Uterus (tissue), 4 donors: Measurements from ENCODE around the gene NSD1. TPM values are rescaled to one million over a fixed set of nuclear protein-coding genes. Genes with fewer than 3 reads are reported as not detected.

Experiments used
- DNase-seq, 2 donors: peaks; one replicate each; pipeline ENCODE4 v3.0.0-alpha.2; 2019 to 2020
- H3K27ac ChIP-seq, 2 donors: fragments of 200-600 bp; sonication (generic); 1 replicate in 1 of 2; 2 replicates in 1 of 2; pipeline ENCODE4 v1.5.1; 2016 to 2018
- H3K27me3 ChIP-seq, 2 donors: fragments of 200-600 bp; sonication (generic); one replicate each; pipeline ENCODE4 v1.5.1; 2018 to 2019; ENCODE audit warnings: control low read depth in 1 of 2
- H3K36me3 ChIP-seq, 2 donors: fragments of 200-600 bp; sonication (generic); one replicate each; pipeline ENCODE4 v1.5.1; 2019; ENCODE audit warnings: control low read depth in 1 of 2
- H3K4me1 ChIP-seq, 2 donors: fragments of 200-600 bp; sonication (generic); one replicate each; pipeline ENCODE4 v1.5.1; 2018 to 2019; ENCODE audit warnings: control low read depth in 1 of 2
- H3K4me3 ChIP-seq, 2 donors: fragments of 200-600 bp; sonication (generic); 1 replicate in 1 of 2; 2 replicates in 1 of 2; pipeline ENCODE4 v1.5.1; 2018 to 2019; ENCODE audit warnings: mild to moderate bottlenecking in 1 of 2
- H3K9me3 ChIP-seq, 2 donors: fragments of 200-600 bp; sonication (generic); one replicate each; pipeline ENCODE4 v1.5.1; 2019; ENCODE audit warnings: control low read depth in 1 of 2
- POLR2A ChIP-seq, 2 donors: fragments of 450-650 bp; IDR thresholded peaks; one replicate each; pipeline ENCODE4 v1.6.1; 2016; ENCODE audit warnings: antibody characterized with exemption in 2 of 2, mild to moderate bottlenecking in 1 of 2, moderate library complexity in 1 of 2
- intact Hi-C: fragments of 100-400 bp; cut with DNase I; formaldehyde crosslinking; loops from one replicate; pipeline ENCODE4 v1.15.1; 2023; ENCODE audit warnings: low total_unique reads
- total RNA-seq, 4 donors: library from RNA; depleted of rRNA in 3 of 4; stranded (reverse); fragments of >200 nt in 3 of 4; gene quantifications; one replicate each; pipeline versions ENCODE4 v1.1.0 to v1.2.4, GENCODE V29; 2014 to 2023
- TF ChIP-seq, protein P1 (sequence below), 4 experiments: fragments of 200-600 bp in 2 of 4; fragments of 450-650 bp in 2 of 4; sonication (generic) in 2 of 4; IDR thresholded peaks; one replicate each; pipeline ENCODE4 v1.5.1; 2016 to 2019; ENCODE audit warnings: antibody characterized with exemption in 4 of 4, mild to moderate bottlenecking in 2 of 4, moderate library complexity in 1 of 4
- donor health status: DM: yes; HTN: yes; CAD: no.

Gene NSD1
- total RNA-seq, 4 donors from 2014 or later: 24.1 to 132 (median 64.6) TPM

DNA sequence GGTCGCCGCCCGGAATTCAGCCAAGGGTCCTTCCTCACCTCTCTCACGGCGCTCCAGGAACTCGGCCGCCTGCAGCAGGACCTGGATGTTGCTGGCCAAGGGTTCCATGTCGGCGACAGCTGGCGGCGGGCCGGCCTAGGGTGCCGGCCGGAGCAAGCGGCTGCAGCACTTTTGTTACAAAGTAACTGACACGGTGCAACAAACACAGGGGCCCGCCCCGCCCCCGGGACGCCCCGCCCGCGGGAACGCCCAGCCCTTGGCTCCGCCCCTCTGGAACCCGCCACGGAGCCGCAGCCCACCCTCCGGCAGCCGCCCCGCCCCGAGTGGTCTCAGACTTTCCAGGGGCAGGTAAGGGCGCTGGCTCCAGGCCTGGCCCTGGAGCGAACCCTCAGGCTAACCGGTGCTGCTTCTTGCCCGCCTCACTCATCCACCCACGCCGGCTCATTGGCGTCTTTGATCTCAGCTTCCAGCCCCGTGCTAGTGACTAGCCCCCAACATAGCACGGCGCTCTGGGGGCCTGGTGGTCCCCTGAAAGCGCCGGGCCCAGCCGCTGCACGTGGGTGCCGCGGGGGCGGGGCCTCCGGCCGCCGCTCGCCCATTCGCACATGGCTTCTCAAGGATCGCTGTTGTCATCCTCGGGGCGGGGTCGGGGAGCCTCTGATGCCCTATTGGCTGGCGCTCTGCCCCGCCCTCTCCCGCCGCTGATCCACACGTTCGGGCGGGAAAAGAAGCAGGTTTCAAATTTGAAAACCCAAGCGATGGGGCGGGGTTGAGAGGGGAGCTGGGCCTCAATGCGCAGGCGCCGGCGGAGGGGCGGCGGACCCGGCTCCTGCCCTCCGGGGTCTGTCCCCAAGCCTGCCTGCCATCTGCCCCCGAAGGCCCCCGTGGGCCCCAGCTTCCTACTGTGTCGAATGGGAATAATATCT is 178.4 kb downstream of the NSD1 start, which contains the start of gene MXD3:
TSS of gene MXD3 (minus strand) at position 176 of the 926 bp plus-strand sequence. CDS start at position 108, 68 bp downstream.
- no peaks in the 10 kb centered on the region for H3K27me3 ChIP-seq
- no peak for TF ChIP-seq POLR2A (IDR thresholded peaks at IDR 0.05)
- TF ChIP-seq, protein P1, sequence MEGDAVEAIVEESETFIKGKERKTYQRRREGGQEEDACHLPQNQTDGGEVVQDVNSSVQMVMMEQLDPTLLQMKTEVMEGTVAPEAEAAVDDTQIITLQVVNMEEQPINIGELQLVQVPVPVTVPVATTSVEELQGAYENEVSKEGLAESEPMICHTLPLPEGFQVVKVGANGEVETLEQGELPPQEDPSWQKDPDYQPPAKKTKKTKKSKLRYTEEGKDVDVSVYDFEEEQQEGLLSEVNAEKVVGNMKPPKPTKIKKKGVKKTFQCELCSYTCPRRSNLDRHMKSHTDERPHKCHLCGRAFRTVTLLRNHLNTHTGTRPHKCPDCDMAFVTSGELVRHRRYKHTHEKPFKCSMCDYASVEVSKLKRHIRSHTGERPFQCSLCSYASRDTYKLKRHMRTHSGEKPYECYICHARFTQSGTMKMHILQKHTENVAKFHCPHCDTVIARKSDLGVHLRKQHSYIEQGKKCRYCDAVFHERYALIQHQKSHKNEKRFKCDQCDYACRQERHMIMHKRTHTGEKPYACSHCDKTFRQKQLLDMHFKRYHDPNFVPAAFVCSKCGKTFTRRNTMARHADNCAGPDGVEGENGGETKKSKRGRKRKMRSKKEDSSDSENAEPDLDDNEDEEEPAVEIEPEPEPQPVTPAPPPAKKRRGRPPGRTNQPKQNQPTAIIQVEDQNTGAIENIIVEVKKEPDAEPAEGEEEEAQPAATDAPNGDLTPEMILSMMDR (IDR thresholded peaks at IDR 0.05): no peak
- H3K27ac ChIP-seq: peak within 1 kb of the TSS in 1 of 2 donors; percentile 22
- intact Hi-C loops: no loop called here
- H3K36me3 ChIP-seq: no peaks in the 10 kb centered on the region
- peaks cover 0 to 6% of the 10 kb centered on the region in 2 donors for H3K4me1 ChIP-seq
- H3K9me3 ChIP-seq: no peaks in the 10 kb centered on the region
- peak; percentile 96 to 97 for DNase-seq
- H3K4me3 ChIP-seq: peak within 1 kb of the TSS; percentile 23 to 45

DNA sequence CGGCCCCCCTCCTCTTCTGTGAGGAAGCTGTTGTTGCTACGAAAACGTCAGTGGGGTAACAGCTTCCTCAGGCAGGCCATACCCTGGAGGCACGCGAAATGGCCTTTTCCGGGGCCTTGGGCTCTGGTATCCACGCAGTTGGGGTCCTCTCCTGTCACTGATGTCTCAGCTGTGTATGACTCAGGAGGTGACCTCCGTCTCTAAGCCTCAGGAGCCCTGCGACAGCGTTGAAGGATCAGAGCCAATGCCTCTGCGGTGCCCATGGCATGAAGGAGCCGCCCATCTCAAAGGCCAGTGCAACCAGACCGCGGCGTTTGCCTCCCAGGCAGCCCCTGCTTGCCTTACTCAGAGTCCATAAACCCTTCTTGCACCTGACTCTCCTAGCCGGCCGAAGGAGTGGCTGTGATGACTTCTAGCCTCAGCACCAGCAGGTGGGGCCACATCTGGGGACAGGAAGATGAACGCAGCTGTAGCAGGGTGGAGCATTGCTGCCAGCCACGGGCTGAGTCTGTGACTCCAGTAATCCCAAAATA is 179.1 kb downstream of the NSD1 start:
- no peak for DNase-seq
- no peak overlapping the region for H3K27ac ChIP-seq
- no peaks in the 10 kb centered on the region for H3K9me3 ChIP-seq
- no peaks in the 10 kb centered on the region for H3K36me3 ChIP-seq
- no peaks in the 10 kb centered on the region for H3K27me3 ChIP-seq
- intact Hi-C loops: no loop called here
- H3K4me1 ChIP-seq: peaks cover 0 to 6% of the 10 kb centered on the region in 2 donors
- TF ChIP-seq, protein P1 (IDR thresholded peaks at IDR 0.05): no peak
- TF ChIP-seq POLR2A (IDR thresholded peaks at IDR 0.05): no peak
- peak overlapping the region in 1 of 2 donors; percentile 23 for H3K4me3 ChIP-seq

DNA sequence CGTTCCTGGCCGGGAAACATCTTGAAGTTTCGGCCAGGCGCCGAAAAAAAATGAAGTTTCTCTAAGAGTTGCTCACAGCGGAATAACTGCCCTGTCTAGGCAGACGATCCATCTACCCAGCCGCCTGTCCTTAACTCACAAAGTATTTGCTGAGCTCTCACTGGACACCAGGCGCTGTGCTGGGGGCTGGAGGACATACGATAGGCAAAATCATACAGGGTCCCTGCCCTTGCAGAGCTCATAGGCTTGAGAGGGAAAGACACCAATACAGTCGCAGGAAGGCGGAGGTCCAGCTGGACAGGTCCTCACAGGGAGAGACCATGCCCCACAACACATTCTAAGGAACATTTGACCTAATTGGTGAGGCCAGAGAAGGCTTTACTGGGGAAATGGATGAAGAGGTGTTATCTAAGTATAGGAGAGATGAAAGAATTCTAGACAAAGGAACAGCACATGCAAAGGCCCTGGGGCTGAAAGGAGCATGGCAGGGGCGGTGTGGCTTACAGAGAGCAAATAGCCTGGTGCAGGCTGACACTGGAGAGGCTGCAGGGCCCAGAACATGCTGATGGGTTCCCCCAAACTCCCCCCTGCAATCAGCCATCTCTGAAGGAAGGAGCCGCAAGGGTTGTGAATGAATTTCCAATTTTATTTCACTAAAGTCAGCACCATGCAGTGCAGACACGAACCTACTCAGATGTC is 180.1 kb downstream of the NSD1 start:
- no peaks in the 10 kb centered on the region for H3K27me3 ChIP-seq
- no peak overlapping the region for H3K27ac ChIP-seq
- H3K36me3 ChIP-seq: no peaks in the 10 kb centered on the region
- no peaks in the 10 kb centered on the region for H3K9me3 ChIP-seq
- TF ChIP-seq, protein P1 (IDR thresholded peaks at IDR 0.05): no peak
- no peak for TF ChIP-seq POLR2A (IDR thresholded peaks at IDR 0.05)
- no peak for DNase-seq
- H3K4me1 ChIP-seq: peaks cover 0 to 6% of the 10 kb centered on the region in 2 donors
- no peak overlapping the region for H3K4me3 ChIP-seq
- intact Hi-C loops: no loop called here

DNA sequence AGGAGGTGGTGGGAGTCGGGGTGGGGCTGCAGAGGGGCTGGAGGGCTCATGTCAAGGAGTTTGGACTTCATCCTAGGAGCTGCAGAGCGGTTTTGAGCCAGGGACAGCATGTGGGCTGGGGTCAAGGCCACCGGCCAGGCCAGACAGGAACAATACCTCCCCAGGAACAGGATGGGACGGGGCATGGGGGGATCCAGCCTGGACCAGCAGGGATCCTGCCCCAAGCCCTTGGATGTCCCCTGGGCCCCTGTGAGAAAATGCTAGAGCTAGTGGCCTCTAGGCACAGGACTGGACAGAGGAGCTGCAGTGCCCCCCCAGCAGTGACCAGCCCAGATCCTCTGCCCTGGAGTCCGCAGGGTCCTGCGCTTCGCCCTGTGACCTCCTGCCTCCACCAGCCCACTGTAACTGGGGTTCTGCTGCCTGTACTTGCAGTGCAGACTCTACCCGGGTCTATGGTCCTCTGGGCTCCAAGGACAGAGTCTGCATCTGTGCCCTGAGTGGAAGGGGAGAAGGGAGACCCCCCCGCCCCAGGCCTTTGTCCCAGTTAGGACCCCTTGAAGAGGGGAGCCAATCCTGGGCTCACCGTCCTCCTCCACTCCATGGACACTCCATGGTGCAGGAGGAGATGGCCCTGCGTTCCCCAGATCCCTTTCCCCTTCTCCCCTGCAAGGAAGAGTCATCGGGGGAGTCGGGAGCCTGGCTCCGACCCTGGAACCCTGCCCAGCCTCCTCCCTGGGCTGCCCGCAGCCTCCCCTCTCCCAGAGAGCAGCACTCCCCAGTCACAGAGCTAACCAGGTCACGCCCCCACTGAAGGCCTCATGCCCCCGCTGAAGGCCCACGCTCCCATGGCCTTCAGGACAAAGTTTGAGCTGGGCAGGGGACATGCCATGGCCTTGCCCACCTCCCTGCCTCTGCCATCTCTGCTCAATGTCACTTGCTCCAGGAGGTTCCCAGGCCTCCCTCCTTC is 181.1 kb downstream of the NSD1 start:
- no peak overlapping the region for H3K4me3 ChIP-seq
- peaks cover 0 to 6% of the 10 kb centered on the region in 2 donors for H3K4me1 ChIP-seq
- no peaks in the 10 kb centered on the region for H3K9me3 ChIP-seq
- intact Hi-C loops: no loop called here
- H3K27me3 ChIP-seq: no peaks in the 10 kb centered on the region
- H3K36me3 ChIP-seq: no peaks in the 10 kb centered on the region
- TF ChIP-seq, protein P1 (IDR thresholded peaks at IDR 0.05): no peak
- TF ChIP-seq POLR2A (IDR thresholded peaks at IDR 0.05): no peak
- H3K27ac ChIP-seq: no peak overlapping the region
- DNase-seq: no peak
